K562 (cell line): ENCODE data around the gene PRRT1. TPM values are rescaled to one million over a fixed set of nuclear protein-coding genes. Genes with fewer than 3 reads are reported as not detected.
A peak's percentile ranks its signal among the peaks of the same experiment; 100 is the strongest.

Source experiments
- BHLHE40 ChIP-seq: IDR thresholded peaks from 2 replicates; pipeline ENCODE4 v1.6.1; 2011; ENCODE audit warnings: low read length, improper control_type of control experiment
- CHD7 ChIP-seq: fragments of 200-600 bp; sonication (generic); IDR thresholded peaks from one replicate; pipeline ENCODE4 v1.6.1; 2012; ENCODE audit warnings: mild to moderate bottlenecking, low read depth, low read length, inconsistent platforms
- DPF2 ChIP-seq: fragments of 450-650 bp; IDR thresholded peaks from 2 replicates; pipeline ENCODE4 v1.6.1; 2016
- FOXK2 ChIP-seq, 2 experiments: fragments of 450-650 bp; IDR thresholded peaks in 1 of 2; conservative IDR thresholded peaks in 1 of 2; 2 replicates each; pipeline ENCODE4 v1.6.1; 2016; ENCODE audit warnings: low read depth in 2 of 2, mild to moderate bottlenecking in 1 of 2
- GATAD2B ChIP-seq: fragments of 450-650 bp; IDR thresholded peaks from 2 replicates; pipeline ENCODE4 v1.6.1; 2017; ENCODE audit warnings: mild to moderate bottlenecking, borderline replicate concordance
- HINFP ChIP-seq: fragments of 450-650 bp; conservative IDR thresholded peaks from 2 replicates; pipeline ENCODE4 v1.6.1; 2016; ENCODE audit warnings: missing genetic modification characterization, low read depth, mild to moderate bottlenecking, control low read depth, missing compliant biosample characterization
- KDM5B ChIP-seq: fragments of 200-600 bp; sonication (generic); IDR thresholded peaks from 2 replicates; pipeline ENCODE4 v1.6.1; 2012; ENCODE audit warnings: low read depth, mild to moderate bottlenecking, moderate library complexity, low read length, control low read depth, inconsistent platforms; ENCODE audit not compliant: insufficient replicate concordance
- MCM2 ChIP-seq: fragments of 450-650 bp; IDR thresholded peaks from 2 replicates; pipeline ENCODE4 v1.6.1; 2017; ENCODE audit warnings: low read depth, mild to moderate bottlenecking
- MIER1 ChIP-seq: fragments of 450-650 bp; IDR thresholded peaks from 2 replicates; pipeline ENCODE4 v1.6.1; 2016; ENCODE audit warnings: antibody characterized with exemption, mild to moderate bottlenecking, low read depth
- NFE2 ChIP-seq: IDR thresholded peaks from 2 replicates; pipeline ENCODE4 v1.6.1; 2014; ENCODE audit warnings: antibody characterized with exemption, low read depth
- NFIX ChIP-seq: fragments of 250-450 bp; sonication (Bioruptor Pico); IDR thresholded peaks from 2 replicates; pipeline ENCODE4 v1.4.0; 2020; ENCODE audit warnings: low read depth, mild to moderate bottlenecking, moderate library complexity
- PHB ChIP-seq: fragments of 250-450 bp; sonication (Bioruptor Pico); IDR thresholded peaks from 2 replicates; pipeline ENCODE4 v1.5.0; 2021
- PURB ChIP-seq: sonication (generic); formaldehyde crosslinking; IDR thresholded peaks from 2 replicates; pipeline ENCODE4 v1.9.0; 2021; ENCODE audit warnings: low read depth, mild to moderate bottlenecking, missing genetic modification reagents
- ZNF436 ChIP-seq: fragments of 250-450, 450-650 bp; sonication (Bioruptor Pico); formaldehyde crosslinking; IDR thresholded peaks from 2 replicates; pipeline ENCODE4 v1.7.0; 2020; ENCODE audit warnings: mild to moderate bottlenecking
- ZNF764 ChIP-seq: fragments of 250-450 bp; sonication (Bioruptor Pico); IDR thresholded peaks from 2 replicates; pipeline ENCODE4 v1.4.0; 2020; ENCODE audit warnings: low read depth, mild to moderate bottlenecking, moderate library complexity
- polyA plus RNA-seq, 8 experiments: library from polyadenylated mRNA; depleted of rRNA in 4 of 8; stranded (reverse) in 5 of 8; unstranded in 3 of 8; fragments of >200 nt; fragmentation: Nextera tagmentation in 2 of 8; fragmentation: Illumina TruSeq in 1 of 8; extraction: Ambion mirVana in 2 of 8; extraction: Trizol in 1 of 8; gene quantifications; 2 replicates each; pipeline versions ENCODE4 v1.2.1 to v1.2.3, GENCODE V29; 2011 to 2014; ENCODE audit warnings: inconsistent platforms in 1 of 8, missing spikeins in 1 of 8
- total RNA-seq, 7 experiments: library from RNA; depleted of rRNA in 6 of 7; stranded (reverse); fragments of >200 nt in 6 of 7; fragmentation: Illumina TruSeq in 2 of 7; extraction: Trizol in 2 of 7; gene quantifications; 2 replicates each; pipeline versions ENCODE4 v1.2.1 to v1.2.3, GENCODE V29; 2011 to 2021; ENCODE audit warnings: low replicate concordance in 1 of 7

Gene PRRT1
- total and polyA plus RNA-seq, 9 of the 15 experiments (the other 6 are each of a cell fraction or from before 2014, with no cell fraction given): 0.14 to 3.5 (median 0.41) TPM

- TF ChIP-seq NFIX (CRISPR knock-in tag) (no peak), CHD7 (peak; percentile 56), FOXK2 (conservative IDR thresholded peaks at IDR 0.05 in 1 of 2, IDR thresholded peaks at IDR 0.05 in 1 of 2; ENCODE audit: low read depth in 2 of 2) (no peak; a peak in 1 of 4 replicates), GATAD2B (no peak), HINFP (tag) (peak; percentile 89), PHB (CRISPR knock-in tag) (no peak), DPF2 (no peak), MCM2 (no peak), MIER1 (no peak), BHLHE40 (peak; percentile 80; the same call in 1 of the 2 replicates), KDM5B (no peak), PURB (CRISPR knock-in tag) (no peak), ZNF764 (CRISPR knock-in tag) (no peak), ZNF436 (CRISPR knock-in tag) (no peak), NFE2 (no peak)
Observed at GRCh38 chr6:32195652-32195901, 43.8 kb upstream of the PRRT1 start (continued).
